A673 (cell line): ENCODE measurements around the gene FARP1.

Experiments
- EZH2 ChIP-seq: fragments of 200-600 bp; sonication (generic); IDR thresholded peaks from 2 replicates; pipeline ENCODE4 v1.6.1; 2017; ENCODE audit warnings: borderline replicate concordance, low read depth, mild to moderate bottlenecking, mixed read lengths, antibody characterized with exemption, low read length; ENCODE audit not compliant: poor library complexity, severe bottlenecking
- TF ChIP-seq, protein P1 (sequence below): fragments of 300-800, 200-600 bp; sonication (generic); conservative IDR thresholded peaks from 2 replicates; pipeline ENCODE4 v1.5.1; 2017; ENCODE audit warnings: low read depth, mild to moderate bottlenecking, antibody characterized with exemption, low read length, moderate library complexity, mixed read lengths

DNA sequence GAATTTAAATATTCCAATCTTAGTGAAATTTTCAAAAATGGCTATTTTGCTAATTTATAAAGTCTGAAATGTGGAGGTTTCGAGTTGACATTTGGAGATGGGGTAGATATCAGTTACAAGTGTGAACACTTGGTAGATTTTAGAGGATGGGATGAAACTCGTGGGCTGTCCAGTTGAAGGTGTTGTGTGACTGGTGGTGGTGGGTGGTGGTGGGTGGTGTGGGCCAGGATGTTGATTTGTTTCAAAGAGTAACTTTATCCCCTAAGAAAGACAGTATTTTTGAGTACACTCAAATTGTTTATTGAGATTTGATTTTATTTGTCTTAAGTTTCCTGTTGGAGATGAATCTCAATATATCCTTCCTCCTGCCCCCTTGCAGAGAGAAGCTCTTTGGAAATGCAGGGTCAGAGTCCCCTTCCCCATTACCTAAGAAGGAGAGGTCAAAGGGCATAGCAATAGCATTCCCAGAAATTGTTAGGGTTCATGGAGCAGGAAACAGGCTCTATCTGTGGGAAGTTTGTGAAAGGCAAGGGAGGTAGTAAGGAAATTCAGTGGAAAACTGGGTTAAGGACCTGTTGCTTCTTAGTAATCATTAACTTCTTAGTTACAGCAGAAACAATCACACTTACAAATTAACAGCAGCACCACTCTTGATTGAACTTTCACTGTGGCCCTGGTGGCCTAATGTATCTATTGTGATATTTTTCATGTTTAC is 167.7 kb downstream of the FARP1 start:
- TF ChIP-seq, protein P1, sequence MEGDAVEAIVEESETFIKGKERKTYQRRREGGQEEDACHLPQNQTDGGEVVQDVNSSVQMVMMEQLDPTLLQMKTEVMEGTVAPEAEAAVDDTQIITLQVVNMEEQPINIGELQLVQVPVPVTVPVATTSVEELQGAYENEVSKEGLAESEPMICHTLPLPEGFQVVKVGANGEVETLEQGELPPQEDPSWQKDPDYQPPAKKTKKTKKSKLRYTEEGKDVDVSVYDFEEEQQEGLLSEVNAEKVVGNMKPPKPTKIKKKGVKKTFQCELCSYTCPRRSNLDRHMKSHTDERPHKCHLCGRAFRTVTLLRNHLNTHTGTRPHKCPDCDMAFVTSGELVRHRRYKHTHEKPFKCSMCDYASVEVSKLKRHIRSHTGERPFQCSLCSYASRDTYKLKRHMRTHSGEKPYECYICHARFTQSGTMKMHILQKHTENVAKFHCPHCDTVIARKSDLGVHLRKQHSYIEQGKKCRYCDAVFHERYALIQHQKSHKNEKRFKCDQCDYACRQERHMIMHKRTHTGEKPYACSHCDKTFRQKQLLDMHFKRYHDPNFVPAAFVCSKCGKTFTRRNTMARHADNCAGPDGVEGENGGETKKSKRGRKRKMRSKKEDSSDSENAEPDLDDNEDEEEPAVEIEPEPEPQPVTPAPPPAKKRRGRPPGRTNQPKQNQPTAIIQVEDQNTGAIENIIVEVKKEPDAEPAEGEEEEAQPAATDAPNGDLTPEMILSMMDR = no peak
- TF ChIP-seq EZH2 = no peak
